Trophoblast cell (in vitro differentiated cells and primary cell): ENCODE data around the gene TRAFD1.

Source experiments
- DNase-seq, 2 donors: peaks; one replicate each; pipeline ENCODE4 v3.0.0-alpha.2; 2016
- H2AFZ ChIP-seq: 2 replicates; pipeline ENCODE4 v1.6.1; 2013; ENCODE audit warnings: low read length, moderate library complexity, mild to moderate bottlenecking; ENCODE audit not compliant: insufficient read depth, poor library complexity
- H2AK5ac ChIP-seq: 2 replicates; pipeline ENCODE4 v1.6.1; 2013; ENCODE audit warnings: mild to moderate bottlenecking, low read length
- H2BK120ac ChIP-seq: 2 replicates; pipeline ENCODE4 v1.6.1; 2013; ENCODE audit warnings: low read length, mild to moderate bottlenecking, moderate library complexity; ENCODE audit not compliant: insufficient read depth, poor library complexity
- H2BK12ac ChIP-seq: 2 replicates; pipeline ENCODE4 v1.6.1; 2013; ENCODE audit warnings: mild to moderate bottlenecking, low read length, moderate library complexity
- H2BK5ac ChIP-seq: 2 replicates; pipeline ENCODE4 v1.6.1; 2013; ENCODE audit warnings: low read length, low read depth, moderate library complexity, mild to moderate bottlenecking; ENCODE audit not compliant: poor library complexity
- H3K14ac ChIP-seq: 2 replicates; pipeline ENCODE4 v1.6.1; 2013; ENCODE audit warnings: mild to moderate bottlenecking, low read length
- H3K18ac ChIP-seq: 2 replicates; pipeline ENCODE4 v1.6.1; 2013; ENCODE audit warnings: mild to moderate bottlenecking, low read length
- H3K23ac ChIP-seq: 2 replicates; pipeline ENCODE4 v1.6.1; 2013; ENCODE audit warnings: low read length
- H3K27ac ChIP-seq: 2 replicates; pipeline ENCODE4 v1.5.1; 2013; ENCODE audit warnings: low read depth, mild to moderate bottlenecking, inconsistent platforms, low read length, moderate library complexity
- H3K27me3 ChIP-seq: 2 replicates; pipeline ENCODE4 v1.6.1; 2013; ENCODE audit warnings: inconsistent platforms, mild to moderate bottlenecking, low read length, moderate library complexity; ENCODE audit not compliant: insufficient read depth
- H3K36me3 ChIP-seq, 2 experiments: 1 replicate in 1 of 2; 2 replicates in 1 of 2; pipeline ENCODE4 v1.6.1; 2013; ENCODE audit warnings: low read length in 2 of 2, mild to moderate bottlenecking in 2 of 2, moderate library complexity in 1 of 2; ENCODE audit not compliant: insufficient read depth in 2 of 2, control insufficient read depth in 1 of 2
- H3K4ac ChIP-seq: 2 replicates; pipeline ENCODE4 v1.6.1; 2013; ENCODE audit warnings: low read depth, mild to moderate bottlenecking, low read length, moderate library complexity
- H3K4me1 ChIP-seq, 2 experiments: 1 replicate in 1 of 2; 2 replicates in 1 of 2; pipeline ENCODE4 v1.6.1; 2013; ENCODE audit warnings: low read length in 2 of 2, mild to moderate bottlenecking in 2 of 2, moderate library complexity in 1 of 2; ENCODE audit not compliant: insufficient read depth in 2 of 2, control insufficient read depth in 1 of 2
- H3K4me2 ChIP-seq: 2 replicates; pipeline ENCODE4 v1.6.1; 2013; ENCODE audit warnings: inconsistent platforms, mild to moderate bottlenecking, low read length, moderate library complexity
- H3K4me3 ChIP-seq: 2 replicates; pipeline ENCODE4 v1.5.1; 2013; ENCODE audit warnings: mild to moderate bottlenecking, low read depth, low read length, inconsistent platforms
- H3K79me1 ChIP-seq: one replicate; pipeline ENCODE4 v1.6.1; 2013; ENCODE audit warnings: low read length
- H3K79me2 ChIP-seq: 2 replicates; pipeline ENCODE4 v1.6.1; 2013; ENCODE audit warnings: low read length, mild to moderate bottlenecking; ENCODE audit not compliant: control insufficient read depth, insufficient read depth, poor library complexity
- H3K9ac ChIP-seq: 2 replicates; pipeline ENCODE4 v1.6.1; 2013; ENCODE audit warnings: mild to moderate bottlenecking, low read length
- H3K9me3 ChIP-seq: 2 replicates; pipeline ENCODE4 v1.6.1; 2013; ENCODE audit warnings: low read depth, mild to moderate bottlenecking, control low read depth, inconsistent platforms, low read length; ENCODE audit not compliant: insufficient read depth
- H4K12ac ChIP-seq: 2 replicates; pipeline ENCODE4 v1.6.1; 2013; ENCODE audit warnings: low read depth, mild to moderate bottlenecking, low read length, moderate library complexity
- H4K8ac ChIP-seq: 2 replicates; pipeline ENCODE4 v1.6.1; 2013; ENCODE audit warnings: low read depth, mild to moderate bottlenecking, low read length, moderate library complexity
- H4K91ac ChIP-seq: one replicate; pipeline ENCODE4 v1.6.1; 2013; ENCODE audit warnings: low read depth, mild to moderate bottlenecking, low read length, moderate library complexity
- WGBS: extraction: QIAGEN DNeasy Blood & Tissue Kit; methylation state at CpG from one replicate; pipeline ENCODE4 v1.1.7; 2013; ENCODE audit warnings: missing lambda C conversion rate; ENCODE audit not compliant: insufficient read length, insufficient coverage; ENCODE audit errors: extremely low coverage; 5-methylcytosine and 5-hydroxymethylcytosine counted together

Gene TRAFD1

DNA sequence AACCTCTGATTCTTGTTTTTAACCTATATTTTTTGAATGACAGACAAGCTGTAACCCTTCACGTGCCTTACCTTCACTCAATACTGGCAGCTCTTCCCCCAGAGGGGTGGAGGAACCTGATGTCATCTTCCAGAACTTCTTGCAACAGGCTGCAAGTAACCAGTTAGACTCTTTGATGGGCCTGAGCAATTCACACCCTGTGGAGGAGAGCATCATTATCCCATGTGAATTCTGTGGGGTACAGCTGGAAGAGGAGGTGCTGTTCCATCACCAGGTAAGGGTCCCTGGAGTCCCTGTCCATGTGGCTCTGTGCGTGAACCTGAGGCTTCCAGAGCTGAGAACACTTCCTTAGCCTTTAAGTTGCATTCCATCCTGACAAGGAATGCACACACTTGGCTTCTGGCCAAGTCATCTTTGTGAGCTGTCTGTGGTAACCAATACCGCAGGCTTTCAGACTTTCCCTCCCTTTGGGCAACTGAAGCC, 22.7 kb downstream of the TRAFD1 start:
- peak overlapping the region; percentile 54 for H3K27ac ChIP-seq
- H2AFZ ChIP-seq, result no peak overlapping the region
- no peak overlapping the region for H3K18ac ChIP-seq
- no peak overlapping the region for H4K8ac ChIP-seq
- H4K91ac ChIP-seq, result peak overlapping the region; percentile 1
- no peak overlapping the region for H3K23ac ChIP-seq
- H3K36me3 ChIP-seq, result peaks cover 29 to 40% of the 10 kb centered on the region in 2 experiments
- peak overlapping the region; percentile 2 for H2AK5ac ChIP-seq
- no peak overlapping the region for H2BK12ac ChIP-seq
- WGBS, result no CpG with 5 or more reads among the region's 3 CpGs
- H2BK120ac ChIP-seq, result no peak overlapping the region
- H3K4me2 ChIP-seq, result no peak overlapping the region
- no peak overlapping the region for H4K12ac ChIP-seq
- no peak overlapping the region for H3K14ac ChIP-seq
- no peak overlapping the region for H3K4ac ChIP-seq
- no peaks in the 10 kb centered on the region for H3K27me3 ChIP-seq
- peaks cover 7 to 12% of the 10 kb centered on the region in 2 experiments for H3K4me1 ChIP-seq
- H3K79me1 ChIP-seq, result peaks cover 11% of the 10 kb centered on the region
- H3K9me3 ChIP-seq, result peaks cover 2% of the 10 kb centered on the region
- H3K4me3 ChIP-seq, result no peak overlapping the region
- H3K79me2 ChIP-seq, result no peaks in the 10 kb centered on the region
- peak overlapping the region; percentile 24 for H3K9ac ChIP-seq
- peak; percentile 29 to 68 for DNase-seq
- peak overlapping the region; percentile 5 for H2BK5ac ChIP-seq

DNA sequence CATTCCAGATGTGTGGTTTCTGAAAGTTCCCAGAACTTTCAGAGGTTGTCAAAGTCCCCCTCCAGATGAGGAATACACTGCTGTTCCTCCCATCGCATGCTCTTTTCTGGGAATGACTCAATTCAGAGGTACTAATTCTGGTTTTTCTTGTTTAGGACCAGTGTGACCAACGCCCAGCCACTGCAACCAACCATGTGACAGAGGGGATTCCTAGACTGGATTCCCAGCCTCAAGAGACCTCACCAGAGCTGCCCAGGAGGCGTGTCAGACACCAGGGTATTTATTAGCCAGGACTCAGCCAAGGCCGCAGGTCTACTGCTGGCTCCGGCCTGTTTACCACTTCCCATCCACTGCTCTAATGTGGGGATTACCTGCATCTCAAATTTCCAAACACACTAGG, 24.2 kb downstream of the TRAFD1 start:
- Histone ChIP-seq H3K23ac (no peak overlapping the region), H4K8ac (no peak overlapping the region), H4K91ac (no peak overlapping the region), H3K9ac (no peak overlapping the region), H3K36me3 (peaks cover 34 to 45% of the 10 kb centered on the region in 2 experiments), H3K27me3 (no peaks in the 10 kb centered on the region), H3K4me1 (peaks cover 7 to 12% of the 10 kb centered on the region in 2 experiments), H2BK12ac (no peak overlapping the region), H2AFZ (no peak overlapping the region), H3K27ac (peak overlapping the region; percentile 76), H3K4me3 (no peak overlapping the region), H2BK5ac (no peak overlapping the region), H3K14ac (no peak overlapping the region), H2BK120ac (no peak overlapping the region), H3K79me1 (peaks cover 11% of the 10 kb centered on the region), H3K4ac (no peak overlapping the region), H3K79me2 (no peaks in the 10 kb centered on the region), H4K12ac (no peak overlapping the region), H3K18ac (no peak overlapping the region), H3K4me2 (no peak overlapping the region), H3K9me3 (peaks cover 3% of the 10 kb centered on the region), H2AK5ac (no peak overlapping the region)
- DNase-seq, result peak; percentile 96 to 98
- WGBS, result no CpG with 5 or more reads among the region's 5 CpGs

DNA sequence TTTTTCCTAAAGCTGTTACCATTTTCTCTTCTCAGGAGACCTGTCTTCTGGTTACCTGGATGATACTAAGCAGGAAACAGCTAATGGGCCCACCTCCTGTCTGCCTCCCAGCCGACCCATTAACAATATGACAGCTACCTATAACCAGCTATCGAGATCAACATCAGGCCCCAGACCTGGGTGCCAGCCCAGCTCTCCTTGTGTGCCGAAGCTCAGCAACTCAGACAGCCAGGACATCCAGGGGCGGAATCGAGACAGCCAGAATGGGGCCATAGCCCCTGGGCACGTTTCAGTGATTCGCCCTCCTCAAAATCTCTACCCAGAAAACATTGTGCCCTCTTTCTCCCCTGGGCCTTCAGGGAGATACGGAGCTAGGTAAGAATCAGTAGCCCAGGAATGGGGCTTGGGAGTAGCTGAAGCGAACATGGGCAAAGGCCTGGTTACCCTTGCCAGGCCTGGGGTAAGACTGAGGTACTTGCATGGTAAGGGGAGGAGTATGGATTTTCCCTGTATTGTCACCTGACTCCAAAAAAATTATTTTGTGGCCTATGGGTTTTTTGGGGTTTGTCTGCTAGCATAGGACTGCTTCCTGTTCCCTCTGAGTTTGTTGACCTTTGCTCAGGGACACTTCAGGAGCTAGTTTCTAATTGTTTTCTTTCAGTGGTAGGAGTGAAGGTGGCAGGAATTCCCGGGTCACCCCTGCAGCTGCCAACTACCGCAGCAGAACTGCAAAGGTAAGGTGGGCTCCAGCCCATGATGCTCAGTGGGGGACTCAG, 26.6 kb downstream of the TRAFD1 start:
- Histone ChIP-seq H3K27ac (no peak overlapping the region), H4K12ac (no peak overlapping the region), H2AK5ac (no peak overlapping the region), H3K4me3 (no peak overlapping the region), H3K14ac (no peak overlapping the region), H3K4me2 (no peak overlapping the region), H3K23ac (no peak overlapping the region), H3K18ac (no peak overlapping the region), H3K4ac (no peak overlapping the region), H3K27me3 (no peaks in the 10 kb centered on the region), H2AFZ (no peak overlapping the region), H4K91ac (no peak overlapping the region), H2BK12ac (no peak overlapping the region), H3K36me3 (peaks cover 34 to 42% of the 10 kb centered on the region in 2 experiments), H3K9ac (no peak overlapping the region), H2BK120ac (no peak overlapping the region), H3K4me1 (peaks cover 7 to 12% of the 10 kb centered on the region in 2 experiments), H3K9me3 (peaks cover 3% of the 10 kb centered on the region), H3K79me2 (no peaks in the 10 kb centered on the region), H4K8ac (no peak overlapping the region), H3K79me1 (peaks cover 11% of the 10 kb centered on the region), H2BK5ac (no peak overlapping the region)
- no peak for DNase-seq
- WGBS, result no CpG with 5 or more reads among the region's 11 CpGs

DNA sequence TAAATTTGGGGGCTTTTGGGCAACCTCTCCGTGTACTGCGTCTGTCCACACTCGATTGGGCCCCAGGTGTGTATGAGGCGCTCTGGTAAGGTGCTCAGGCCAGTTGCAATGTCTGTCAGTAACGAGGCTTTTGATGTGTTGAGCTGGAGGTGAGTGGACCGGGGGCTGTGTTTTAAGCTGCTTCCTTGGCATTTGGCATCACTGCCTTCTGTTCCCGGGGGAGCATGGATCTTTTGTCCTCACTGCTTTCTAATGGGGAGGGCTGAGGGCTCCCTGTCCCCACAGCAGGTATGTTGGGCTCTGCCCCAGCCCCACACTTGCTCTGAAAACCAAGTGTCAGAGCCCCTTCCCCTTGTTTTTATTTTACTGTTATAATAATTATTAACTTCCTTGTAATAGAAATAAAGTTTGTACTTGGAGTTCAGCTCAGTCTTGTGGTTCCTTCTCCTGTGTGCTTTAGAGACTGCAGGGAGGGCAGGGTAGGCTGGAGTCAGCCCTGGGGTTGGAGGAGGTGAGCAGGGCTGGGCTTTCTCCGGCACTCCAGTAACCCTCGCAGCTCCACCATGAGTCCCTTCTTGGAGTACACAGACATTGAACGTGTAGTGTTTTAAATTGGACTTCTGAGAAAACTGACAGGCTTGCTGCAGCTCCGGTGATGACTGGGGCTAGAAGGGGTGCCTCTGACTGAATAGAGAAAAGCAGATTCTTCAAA, 28.0 kb downstream of the TRAFD1 start:
- Histone ChIP-seq H2BK12ac (no peak overlapping the region), H3K4me1 (peaks cover 2 to 7% of the 10 kb centered on the region in 2 experiments), H3K27me3 (no peaks in the 10 kb centered on the region), H3K36me3 (peaks cover 32 to 38% of the 10 kb centered on the region in 2 experiments), H2BK120ac (no peak overlapping the region), H2AK5ac (no peak overlapping the region), H3K4me2 (no peak overlapping the region), H3K79me2 (no peaks in the 10 kb centered on the region), H2BK5ac (no peak overlapping the region), H3K9ac (no peak overlapping the region), H4K12ac (no peak overlapping the region), H3K27ac (no peak overlapping the region), H3K9me3 (peaks cover 4% of the 10 kb centered on the region), H3K4me3 (no peak overlapping the region), H3K23ac (no peak overlapping the region), H3K18ac (no peak overlapping the region), H3K4ac (no peak overlapping the region), H2AFZ (no peak overlapping the region), H4K8ac (no peak overlapping the region), H4K91ac (no peak overlapping the region), H3K14ac (no peak overlapping the region), H3K79me1 (peaks cover 7% of the 10 kb centered on the region)
- no peak for DNase-seq
- WGBS, result no CpG with 5 or more reads among the region's 11 CpGs
